Sigmoid colon (tissue), 7 donors: ENCODE results near the gene MCTP1. TPM values are rescaled to one million over a fixed set of nuclear protein-coding genes. Genes with fewer than 3 reads are reported as not detected.

ENCODE experiments used
- DNase-seq: peaks from one replicate; pipeline ENCODE4 v3.0.0-alpha.2; 2019
- H3K27ac ChIP-seq, 4 donors: fragments of 200-600 bp; sonication (generic); one replicate each; pipeline ENCODE4 v1.5.1; 2016 to 2019; ENCODE audit warnings: mild to moderate bottlenecking in 1 of 4
- H3K27me3 ChIP-seq, 3 donors: fragments of 200-600 bp; sonication (generic); one replicate each; pipeline ENCODE4 v1.5.1; 2019; ENCODE audit warnings: mild to moderate bottlenecking in 1 of 3
- H3K36me3 ChIP-seq, 4 donors: fragments of 200-600 bp; sonication (generic); one replicate each; pipeline ENCODE4 v1.5.1; 2016 to 2019
- H3K4me1 ChIP-seq, 4 donors: fragments of 200-600 bp; sonication (generic); one replicate each; pipeline ENCODE4 v1.5.1; 2017 to 2019
- H3K4me3 ChIP-seq, 4 donors: fragments of 200-600 bp; sonication (generic); one replicate each; pipeline ENCODE4 v1.5.1; 2017 to 2019; ENCODE audit warnings: mild to moderate bottlenecking in 2 of 4, moderate library complexity in 1 of 4
- H3K9me3 ChIP-seq, 4 donors: fragments of 200-600 bp in 3 of 4; sonication (generic) in 3 of 4; one replicate each; pipeline versions ENCODE4 v1.5.1 to v1.6.1; 2013 to 2019
- EP300 ChIP-seq, 4 donors: sonication (generic); formaldehyde crosslinking; IDR thresholded peaks; one replicate each; pipeline ENCODE4 v1.6.1; 2017; ENCODE audit warnings: antibody characterized with exemption in 4 of 4
- POLR2A ChIP-seq, 2 donors: fragments of 450-650 bp; IDR thresholded peaks; one replicate each; pipeline ENCODE4 v1.6.1; 2016; ENCODE audit warnings: antibody characterized with exemption in 2 of 2, mild to moderate bottlenecking in 2 of 2, moderate library complexity in 2 of 2
- POLR2AphosphoS5 ChIP-seq, 4 donors: sonication (generic); formaldehyde crosslinking; IDR thresholded peaks; one replicate each; pipeline ENCODE4 v1.6.1; 2017; ENCODE audit warnings: antibody characterized with exemption in 4 of 4
- WGBS, 2 donors: extraction: QIAGEN DNeasy Blood & Tissue Kit; methylation state at CpG; one replicate each; pipeline ENCODE4 v1.1.7; 2013; 5-methylcytosine and 5-hydroxymethylcytosine counted together
- intact Hi-C: fragments of 100-400 bp; cut with DNase I; formaldehyde crosslinking; loops from one replicate; pipeline ENCODE4 v1.15.1; 2023
- polyA plus RNA-seq, 3 donors: library from polyadenylated mRNA; stranded (reverse); fragments of 200-250 nt; gene quantifications; one replicate each; pipeline ENCODE4 v1.2.3, GENCODE V29; 2013
- total RNA-seq, 4 donors: library from RNA; depleted of rRNA; stranded (reverse); fragments of >200 nt; gene quantifications; one replicate each; pipeline ENCODE4 v1.1.0, GENCODE V29; 2016
- TF ChIP-seq, protein P1 (sequence below), 4 experiments: fragments of 450-650 bp in 3 of 4; fragments of 200-600 bp in 1 of 4; IDR thresholded peaks; one replicate each; pipeline ENCODE4 v1.5.1; 2016 to 2019; ENCODE audit warnings: antibody characterized with exemption in 4 of 4, mild to moderate bottlenecking in 3 of 4, moderate library complexity in 2 of 4
- donor health status: healthy with polysubstance abuse.
- donor health status: Bipolar disorder and iron deficiency.
- donor health status: healthy.

The MCTP1 gene
- total and polyA plus RNA-seq, 7 donors: 2.1 to 20.5 (median 12.5) TPM

DNA sequence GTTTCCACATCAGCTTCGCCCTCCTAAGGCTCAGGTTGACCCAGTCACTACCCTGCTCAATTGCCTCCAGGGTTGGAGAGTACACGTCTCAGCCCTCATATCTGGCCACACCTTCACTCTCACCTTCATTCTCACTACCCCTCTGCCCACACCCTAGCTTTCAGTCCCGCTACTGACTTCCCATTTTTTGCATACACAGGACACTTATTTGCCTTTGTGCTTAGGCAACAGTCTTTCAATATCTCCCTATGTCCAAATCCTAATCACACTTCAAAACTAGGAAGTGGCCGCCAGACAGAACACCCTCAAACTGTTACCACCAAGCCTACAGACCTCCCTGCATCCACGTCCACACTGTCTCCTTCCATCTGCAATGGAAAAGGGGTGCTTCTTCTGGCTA, 10.9 kb downstream of the MCTP1 start:
- Histone ChIP-seq H3K27ac (no peak overlapping the region), H3K27me3 (peaks cover 0 to 1% (median 0%) of the 10 kb centered on the region in 3 donors), H3K36me3 (no peaks in the 10 kb centered on the region), H3K9me3 (no peaks in the 10 kb centered on the region), H3K4me3 (no peak overlapping the region), H3K4me1 (no peaks in the 10 kb centered on the region)
- intact Hi-C loops: no loop called here
- WGBS, 2 donors: 55 to 72% methylated on average over 5 of the region's 5 CpGs
- TF ChIP-seq, protein P1, sequence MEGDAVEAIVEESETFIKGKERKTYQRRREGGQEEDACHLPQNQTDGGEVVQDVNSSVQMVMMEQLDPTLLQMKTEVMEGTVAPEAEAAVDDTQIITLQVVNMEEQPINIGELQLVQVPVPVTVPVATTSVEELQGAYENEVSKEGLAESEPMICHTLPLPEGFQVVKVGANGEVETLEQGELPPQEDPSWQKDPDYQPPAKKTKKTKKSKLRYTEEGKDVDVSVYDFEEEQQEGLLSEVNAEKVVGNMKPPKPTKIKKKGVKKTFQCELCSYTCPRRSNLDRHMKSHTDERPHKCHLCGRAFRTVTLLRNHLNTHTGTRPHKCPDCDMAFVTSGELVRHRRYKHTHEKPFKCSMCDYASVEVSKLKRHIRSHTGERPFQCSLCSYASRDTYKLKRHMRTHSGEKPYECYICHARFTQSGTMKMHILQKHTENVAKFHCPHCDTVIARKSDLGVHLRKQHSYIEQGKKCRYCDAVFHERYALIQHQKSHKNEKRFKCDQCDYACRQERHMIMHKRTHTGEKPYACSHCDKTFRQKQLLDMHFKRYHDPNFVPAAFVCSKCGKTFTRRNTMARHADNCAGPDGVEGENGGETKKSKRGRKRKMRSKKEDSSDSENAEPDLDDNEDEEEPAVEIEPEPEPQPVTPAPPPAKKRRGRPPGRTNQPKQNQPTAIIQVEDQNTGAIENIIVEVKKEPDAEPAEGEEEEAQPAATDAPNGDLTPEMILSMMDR (IDR thresholded peaks at IDR 0.05): no peak
- TF ChIP-seq POLR2AphosphoS5 (IDR thresholded peaks at IDR 0.05) (no peak), POLR2A (IDR thresholded peaks at IDR 0.05) (no peak), EP300 (IDR thresholded peaks at IDR 0.05) (no peak)
- no peak for DNase-seq

GRCh38 chr5:95272316-95272929, 12.5 kb downstream of the MCTP1 start:
- TF ChIP-seq, protein P1 (IDR thresholded peaks at IDR 0.05): no peak
- TF ChIP-seq POLR2A (IDR thresholded peaks at IDR 0.05): no peak
- no peaks in the 10 kb centered on the region for H3K4me1 ChIP-seq
- no peak overlapping the region for H3K27ac ChIP-seq
- H3K27me3 ChIP-seq: no peaks in the 10 kb centered on the region
- DNase-seq: no peak
- no peaks in the 10 kb centered on the region for H3K9me3 ChIP-seq
- intact Hi-C loops: no loop called here
- H3K36me3 ChIP-seq: no peaks in the 10 kb centered on the region
- H3K4me3 ChIP-seq: no peak overlapping the region

GRCh38 chr5:95262933-95263660, 21.8 kb downstream of the MCTP1 start:
- H3K9me3 ChIP-seq: no peaks in the 10 kb centered on the region
- H3K36me3 ChIP-seq: no peaks in the 10 kb centered on the region
- no peak for DNase-seq
- intact Hi-C loops: no loop called here
- H3K4me1 ChIP-seq: no peaks in the 10 kb centered on the region
- H3K27ac ChIP-seq: no peak overlapping the region
- TF ChIP-seq POLR2AphosphoS5 (IDR thresholded peaks at IDR 0.05): no peak
- no peaks in the 10 kb centered on the region for H3K27me3 ChIP-seq
- no peak overlapping the region for H3K4me3 ChIP-seq
- 51 to 73% methylated on average over 3 of the region's 3 CpGs for WGBS, 2 donors

DNA sequence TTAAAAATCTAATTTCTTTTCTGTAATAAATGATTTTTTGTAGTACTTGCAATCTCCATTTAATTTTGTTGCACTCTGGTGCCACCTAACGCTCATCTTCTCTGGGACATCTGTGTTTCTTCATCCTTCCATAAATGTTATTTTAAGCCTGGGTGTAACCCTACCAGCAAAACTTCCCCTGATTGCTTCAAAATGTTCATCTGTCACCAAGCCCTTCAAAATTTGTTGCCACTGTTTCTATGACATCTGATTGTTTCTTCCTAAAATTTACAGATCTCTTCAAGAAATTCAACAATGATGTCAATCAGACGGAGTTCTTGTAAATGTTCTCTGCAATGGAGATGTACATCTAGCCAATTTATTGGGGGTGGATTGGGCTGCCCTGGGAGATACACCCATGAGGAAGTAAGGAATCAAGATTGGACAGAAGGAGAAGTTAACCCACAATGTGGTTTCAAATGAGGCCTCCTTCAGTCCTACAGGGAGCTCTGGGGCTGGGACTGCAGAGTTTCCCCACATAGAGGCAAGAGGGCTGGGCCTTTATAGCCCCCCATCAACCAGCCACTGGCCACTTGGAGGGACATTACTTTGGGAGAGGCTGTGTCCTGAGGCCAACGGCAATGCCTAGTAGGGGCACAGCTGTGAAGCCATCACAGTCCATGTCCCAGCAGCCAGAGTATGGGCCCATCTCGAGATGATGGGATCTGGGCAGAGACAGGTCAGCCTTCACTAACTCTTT, 23.3 kb downstream of the MCTP1 start:
- TF ChIP-seq EP300 (IDR thresholded peaks at IDR 0.05): no peak
- TF ChIP-seq, protein P1 (IDR thresholded peaks at IDR 0.05): peak in 1 of 4 experiments; percentile 6
- Histone ChIP-seq H3K4me3 (no peak overlapping the region), H3K9me3 (no peaks in the 10 kb centered on the region), H3K36me3 (no peaks in the 10 kb centered on the region), H3K27ac (no peak overlapping the region), H3K27me3 (no peaks in the 10 kb centered on the region), H3K4me1 (no peaks in the 10 kb centered on the region)
- 62 to 66% methylated on average over 4 of the region's 4 CpGs for WGBS, 2 donors
- intact Hi-C loops: no loop called here
- no peak for DNase-seq

DNA sequence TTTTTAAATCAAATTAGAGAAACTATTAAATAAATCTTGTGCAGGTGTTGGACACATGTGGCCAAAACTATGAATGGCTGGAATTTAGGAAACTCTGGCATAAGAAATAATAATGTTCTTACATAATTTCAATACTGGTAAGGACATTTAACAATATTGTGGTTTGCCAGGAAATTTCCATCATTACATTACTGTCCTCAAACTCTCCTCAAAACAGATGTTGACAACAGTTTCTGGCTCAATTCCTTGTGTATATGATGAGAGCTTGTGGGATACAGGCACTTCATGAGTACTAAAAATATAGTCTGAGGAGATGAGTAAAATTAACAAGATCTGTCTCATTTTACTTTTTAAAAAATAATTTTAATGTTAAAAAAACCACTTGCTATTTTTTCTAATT, 27.9 kb downstream of the MCTP1 start:
- no peak for TF ChIP-seq POLR2AphosphoS5 (IDR thresholded peaks at IDR 0.05)
- no peak for TF ChIP-seq EP300 (IDR thresholded peaks at IDR 0.05)
- TF ChIP-seq POLR2A (IDR thresholded peaks at IDR 0.05): no peak
- TF ChIP-seq, protein P1 (IDR thresholded peaks at IDR 0.05): no peak
- H3K27ac ChIP-seq: no peak overlapping the region
- intact Hi-C loops: no loop called here
- no peaks in the 10 kb centered on the region for H3K4me1 ChIP-seq
- no peak overlapping the region for H3K4me3 ChIP-seq
- H3K36me3 ChIP-seq: no peaks in the 10 kb centered on the region
- no peaks in the 10 kb centered on the region for H3K9me3 ChIP-seq
- no peak for DNase-seq
- H3K27me3 ChIP-seq: no peaks in the 10 kb centered on the region
